Myocyte (in vitro differentiated cells): ENCODE measurements around the gene KAT8. TPM values are rescaled to one million over a fixed set of nuclear protein-coding genes. Genes with fewer than 3 reads are reported as not detected.
A peak's percentile ranks its signal among the peaks of the same experiment; 100 is the strongest.
"Not testable (repeated sequence)": the region's sequence is repeated elsewhere in the genome, so short reads cannot be mapped to it uniquely, and the experiment has no call there.

Experiments
- DNase-seq: peaks from one replicate; pipeline ENCODE4 v3.0.0-alpha.2; 2012; ENCODE audit warnings: low read depth
- total RNA-seq: library from RNA; depleted of rRNA; stranded (reverse); fragments of >200 nt; gene quantifications from 2 replicates; pipeline ENCODE4 v1.2.3, GENCODE V29; 2014

Gene KAT8
- total RNA-seq, 1 donor from 2014 or later = 46.7 TPM

DNA sequence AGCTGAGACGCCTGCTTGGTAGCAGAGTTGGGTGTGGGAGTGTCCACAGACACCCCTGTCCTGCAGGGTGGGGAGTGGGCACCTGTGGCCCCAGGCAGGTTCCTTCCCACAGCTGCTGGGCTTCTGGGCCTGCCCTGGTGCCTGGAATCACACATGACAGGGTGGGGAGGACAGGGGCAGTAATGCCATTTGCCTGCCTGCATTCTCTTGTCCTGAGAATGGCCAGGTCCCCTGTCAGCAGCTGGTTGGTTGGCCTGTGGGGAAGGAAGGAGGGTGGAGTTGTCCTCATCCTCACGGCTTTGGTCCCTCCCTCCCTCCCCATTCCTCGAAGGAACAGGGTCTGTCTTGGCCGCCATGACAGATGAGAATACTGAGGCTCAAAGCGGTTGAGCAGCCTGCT, 33.9 kb upstream of the KAT8 start:
- no peak for DNase-seq

GRCh38 chr16:31083981-31084380, 33.5 kb upstream of the KAT8 start:
- DNase-seq = no peak

- DNase-seq = peak; percentile 87
Observed at GRCh38 chr16:31084584-31085302, 32.7 kb upstream of the KAT8 start.

GRCh38 chr16:31085411-31085810, 32.1 kb upstream of the KAT8 start:
- DNase-seq = peak; percentile 39

DNA sequence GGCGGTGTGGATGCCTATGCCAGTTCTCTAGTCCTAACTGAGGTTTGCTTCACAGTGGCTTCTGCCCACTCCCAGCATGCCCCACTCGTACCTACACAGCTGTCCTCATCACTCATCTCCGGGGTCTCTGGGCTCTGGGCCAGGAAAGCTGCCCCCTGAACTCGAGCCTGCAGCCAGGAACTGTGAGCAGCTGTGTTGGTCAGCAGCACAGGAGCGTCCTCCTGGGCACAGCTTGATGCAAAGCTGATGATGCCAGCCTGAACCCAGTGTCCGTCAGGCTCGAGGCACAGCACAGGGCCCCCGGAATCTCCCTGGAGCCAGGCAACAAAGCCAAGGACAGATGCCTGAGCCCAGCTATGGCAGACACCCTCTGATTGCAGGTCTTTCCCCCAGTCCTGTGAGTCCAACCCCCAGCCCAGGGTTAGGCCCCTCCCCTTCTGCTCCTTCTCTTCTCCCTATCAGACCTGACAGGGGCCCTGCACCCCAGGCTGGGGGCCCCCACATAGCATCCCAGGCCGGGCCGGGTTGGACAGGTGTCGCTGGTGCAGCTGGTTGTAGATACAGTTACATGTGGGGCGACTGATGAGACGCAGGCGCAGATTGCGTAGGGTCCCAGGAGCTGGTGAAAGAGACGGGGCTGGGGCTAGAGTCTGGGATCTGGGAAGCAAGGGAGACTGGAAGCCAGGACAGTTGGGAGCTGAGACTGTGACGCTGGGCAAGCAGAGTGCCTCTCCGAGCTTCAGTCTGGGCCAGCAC, 31.4 kb upstream of the KAT8 start:
- peak; percentile 90 for DNase-seq

- no peak for DNase-seq
Observed at GRCh38 chr16:31086629-31086906, 30.9 kb upstream of the KAT8 start.

DNA sequence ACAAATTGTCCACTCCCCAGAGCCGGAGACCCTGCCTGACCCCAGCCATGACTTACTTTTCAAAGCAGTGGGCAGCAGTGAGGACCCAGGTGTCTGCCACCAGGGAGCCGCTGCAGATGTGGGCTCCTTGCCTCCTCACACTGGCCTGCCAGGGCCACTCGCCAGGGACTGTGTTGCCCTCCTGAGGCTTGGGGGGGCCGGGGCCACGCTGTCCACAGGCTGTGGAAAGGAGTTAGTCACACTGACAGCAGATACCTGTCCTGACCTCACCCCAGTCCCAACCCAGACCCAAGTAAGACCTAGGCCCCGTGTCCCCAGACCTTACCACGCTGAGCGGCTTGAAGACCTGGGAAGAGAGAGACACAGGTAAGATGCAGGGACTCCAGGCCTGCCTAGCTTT, 30.0 kb upstream of the KAT8 start:
- DNase-seq = no peak

- DNase-seq = no peak
Observed at GRCh38 chr16:31087971-31088370, 29.5 kb upstream of the KAT8 start.

- DNase-seq = no peak
Observed at GRCh38 chr16:31088459-31089183, 28.8 kb upstream of the KAT8 start, which contains the start of gene PRSS53. Gene PRSS53 (minus strand): TSS chr16:31088943. CDS start chr16:31088809, 134 bp downstream.

GRCh38 chr16:31089199-31089598, 28.3 kb upstream of the KAT8 start:
- no peak for DNase-seq

DNA sequence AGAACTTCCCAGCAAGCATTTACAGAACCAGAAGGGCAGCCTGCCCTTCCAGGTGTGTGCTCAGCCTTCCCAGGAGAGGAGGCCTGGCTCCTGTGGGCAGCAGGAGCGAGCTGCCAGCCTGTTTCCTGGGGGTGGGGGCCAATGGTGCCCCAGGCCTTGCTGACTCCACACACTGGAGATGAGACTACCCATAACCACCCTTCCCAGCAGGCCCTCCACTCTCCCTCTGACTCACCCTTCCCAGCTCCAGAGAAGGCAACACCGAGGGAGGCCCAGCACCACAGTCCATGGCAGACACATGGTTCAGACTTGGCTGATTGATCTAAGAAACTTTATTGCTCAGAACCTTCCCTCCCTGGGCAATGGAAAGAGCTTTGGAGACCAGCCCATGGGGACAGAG, 26.9 kb upstream of the KAT8 start:
- no peak for DNase-seq

DNA sequence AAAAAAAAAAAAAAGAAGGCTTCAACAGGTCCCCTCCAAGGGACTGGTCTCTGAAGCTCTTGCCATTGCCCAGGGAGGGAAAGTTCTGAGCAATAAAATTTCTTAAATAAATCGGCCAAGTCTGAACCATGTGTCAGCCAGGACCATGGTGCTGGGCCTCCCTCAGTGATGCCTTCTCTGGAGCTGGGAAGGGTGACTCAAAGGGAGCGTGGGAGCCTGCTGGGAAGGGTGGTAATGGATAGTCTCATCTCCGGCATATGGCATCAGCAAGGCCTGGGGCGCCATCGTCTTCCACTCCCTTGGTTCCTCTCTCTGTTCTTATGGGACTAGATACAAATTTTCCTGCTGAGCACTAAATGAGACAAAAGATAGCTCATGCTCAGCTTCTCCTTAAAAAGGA, 25.1 kb upstream of the KAT8 start:
- no peak for DNase-seq

- peak; percentile 76 for DNase-seq
Observed at GRCh38 chr16:31093132-31093703, 24.2 kb upstream of the KAT8 start.

GRCh38 chr16:31094088-31094423, 23.4 kb upstream of the KAT8 start:
- no peak for DNase-seq

GRCh38 chr16:31094424-31095120, 22.9 kb upstream of the KAT8 start, which contains the start of gene VKORC1:
Gene VKORC1 (minus strand): TSS chr16:31094797. CDS start chr16:31094729, 68 bp downstream.
- peak; percentile 99 for DNase-seq

DNA sequence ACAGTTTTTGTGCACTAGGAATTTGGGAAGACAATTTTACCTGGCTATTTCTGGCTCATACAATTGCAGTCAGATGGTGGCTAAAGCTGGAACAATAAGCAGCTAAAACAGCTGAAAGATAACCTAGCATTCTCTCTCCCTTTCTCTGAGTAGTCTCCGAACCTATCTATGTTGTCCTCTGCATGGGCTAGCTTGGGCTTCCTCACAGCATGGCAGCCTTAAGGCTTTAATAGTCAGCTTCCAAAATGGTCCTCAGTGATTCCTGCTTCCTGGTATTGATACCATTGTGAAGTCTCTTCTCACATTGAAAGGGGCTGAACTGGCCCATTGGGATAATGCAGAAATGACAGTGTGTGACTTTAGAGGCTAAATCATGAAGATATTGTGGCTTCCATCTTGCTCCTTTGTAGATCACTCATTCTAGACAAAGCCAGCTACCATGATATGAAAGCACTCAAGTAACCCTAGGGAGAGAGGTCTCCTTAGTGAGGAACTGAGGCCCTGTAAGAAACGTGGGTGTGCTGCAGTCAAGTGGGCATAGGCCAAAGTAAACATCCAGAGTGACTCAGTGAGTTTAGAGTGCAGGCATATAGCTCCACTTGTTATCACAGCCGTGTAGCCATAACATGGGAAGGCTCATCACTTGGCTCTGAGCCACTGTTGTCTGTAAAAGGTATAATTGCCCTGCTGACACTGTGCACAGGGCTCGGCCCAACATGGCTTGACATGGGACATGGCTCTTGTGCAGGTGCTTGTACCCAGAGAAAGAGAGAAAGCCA, 17.4 kb upstream of the KAT8 start:
- DNase-seq = no peak

DNA sequence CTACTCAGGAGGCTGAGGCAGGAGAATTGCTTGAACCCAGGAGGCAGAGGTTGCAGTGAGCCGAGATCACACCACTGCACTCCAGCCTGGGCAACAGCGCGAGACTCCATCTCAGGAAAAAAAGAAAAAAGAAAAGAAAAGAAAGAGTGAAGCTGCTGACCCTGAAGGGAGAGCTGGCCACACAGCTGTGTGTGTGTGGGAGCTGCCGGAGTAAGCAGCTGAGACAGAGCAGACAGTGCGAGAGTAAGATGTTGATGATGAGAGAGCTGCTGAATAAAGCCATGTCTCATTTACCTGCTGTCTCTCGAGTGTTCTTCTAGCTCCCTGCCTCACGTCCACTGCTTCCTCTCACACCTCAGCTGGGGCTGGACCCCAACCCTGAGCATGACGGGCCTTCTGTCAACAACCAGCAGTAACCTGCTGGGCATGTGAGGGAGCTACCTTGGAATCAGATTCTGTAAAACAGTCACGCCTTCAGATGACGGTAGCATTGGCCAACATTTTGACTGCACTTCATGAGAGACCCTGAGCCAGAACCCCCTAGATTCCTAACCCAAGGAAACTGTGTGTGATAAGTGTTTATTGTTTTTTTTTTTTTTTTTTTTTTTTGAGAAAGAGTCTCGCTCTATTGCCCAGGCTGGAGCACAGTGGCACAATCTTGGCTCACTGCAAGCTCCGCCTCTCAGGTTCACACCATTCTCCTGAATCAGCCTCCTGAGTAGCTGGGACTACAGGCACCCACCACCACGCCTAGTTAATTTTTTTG, 16.4 kb upstream of the KAT8 start:
- DNase-seq = not testable (repeated sequence)

DNA sequence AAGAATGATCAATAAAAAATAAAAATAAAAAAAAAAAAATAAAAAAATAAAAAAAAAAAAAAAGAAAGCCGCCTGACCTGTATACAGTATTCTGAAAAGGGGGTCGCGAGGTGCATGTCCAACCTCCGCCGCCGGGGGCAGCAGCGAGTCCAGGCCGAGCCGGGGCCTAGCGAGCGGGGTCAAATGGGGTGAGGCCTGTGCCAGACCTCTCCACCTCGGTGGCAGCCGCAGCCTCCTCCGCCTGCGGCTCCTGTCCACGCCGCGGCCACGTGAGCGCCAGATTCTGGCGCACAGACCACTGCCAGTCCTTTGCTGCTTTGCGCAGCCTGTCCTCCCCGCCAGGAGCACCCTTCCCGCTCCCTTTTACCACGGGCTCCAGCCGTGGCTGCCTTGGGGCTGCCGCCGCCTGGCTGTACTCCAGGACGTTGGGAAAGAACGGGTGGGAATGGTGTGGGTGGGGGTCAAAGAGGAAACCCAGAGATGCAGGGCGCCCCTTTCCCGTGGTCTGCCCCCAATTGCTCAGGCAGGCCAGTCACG, 11.7 kb upstream of the KAT8 start:
- DNase-seq = peak; percentile 81
